HepG2 (cell line): ENCODE results near the gene C19orf73. TPM values are rescaled to one million over a fixed set of nuclear protein-coding genes. Genes with fewer than 3 reads are reported as not detected.

Experiments
- DNMT1 ChIP-seq: sonication (generic); formaldehyde crosslinking; IDR thresholded peaks from 2 replicates; pipeline ENCODE4 v1.5.1; 2020; ENCODE audit warnings: mild to moderate bottlenecking, missing genetic modification reagents
- DNMT3B ChIP-seq: conservative IDR thresholded peaks from 2 replicates; pipeline ENCODE4 v1.6.1; 2016; ENCODE audit warnings: missing biosample characterization, control low read depth
- GTF2F1 ChIP-seq: fragments of 150-350 bp; IDR thresholded peaks from 2 replicates; pipeline ENCODE4 v1.6.1; 2014; ENCODE audit warnings: low read length
- HDAC1 ChIP-seq: sonication (generic); formaldehyde crosslinking; IDR thresholded peaks from 2 replicates; pipeline ENCODE4 v1.5.1; 2020; ENCODE audit warnings: mild to moderate bottlenecking, missing genetic modification reagents
- HNF1B ChIP-seq: sonication (generic); formaldehyde crosslinking; IDR thresholded peaks from 2 replicates; pipeline ENCODE4 v1.5.1; 2020; ENCODE audit warnings: mild to moderate bottlenecking, moderate library complexity, missing genetic modification reagents
- ISL2 ChIP-seq: sonication (generic); formaldehyde crosslinking; IDR thresholded peaks from 2 replicates; pipeline ENCODE4 v1.5.0; 2020; ENCODE audit warnings: missing genetic modification reagents
- PAWR ChIP-seq: sonication (generic); formaldehyde crosslinking; IDR thresholded peaks from 2 replicates; pipeline ENCODE4 v1.4.0; 2020; ENCODE audit warnings: missing genetic modification reagents, mild to moderate bottlenecking, borderline replicate concordance
- PRPF4 ChIP-seq: fragments of 200-400 bp; formaldehyde crosslinking; IDR thresholded peaks from 2 replicates; pipeline ENCODE4 v1.6.1; 2016; ENCODE audit warnings: low read length, low read depth; ENCODE audit not compliant: poor library complexity, severe bottlenecking
- RERE ChIP-seq: IDR thresholded peaks from 2 replicates; pipeline ENCODE4 v1.6.1; 2016; ENCODE audit warnings: low read depth, missing genetic modification reagents, missing compliant biosample characterization
- SETDB1 ChIP-seq: sonication (generic); formaldehyde crosslinking; IDR thresholded peaks from 2 replicates; pipeline ENCODE4 v1.5.1; 2020; ENCODE audit warnings: missing genetic modification reagents, mild to moderate bottlenecking, borderline replicate concordance
- SMARCC2 ChIP-seq: fragments of 450-650 bp; IDR thresholded peaks from 2 replicates; pipeline ENCODE4 v1.6.1; 2017; ENCODE audit warnings: antibody characterized with exemption, mild to moderate bottlenecking
- TCF12 ChIP-seq, 2 experiments: fragments of 450-650 bp in 1 of 2; sonication (generic) in 1 of 2; formaldehyde crosslinking in 1 of 2; IDR thresholded peaks; 2 replicates each; pipeline versions ENCODE4 v1.6.1 to v1.8.0; 2017 to 2022; ENCODE audit warnings: antibody characterized with exemption in 1 of 2, mild to moderate bottlenecking in 1 of 2, missing genetic modification reagents in 1 of 2, moderate library complexity in 1 of 2
- ZGPAT ChIP-seq: IDR thresholded peaks from 2 replicates; pipeline ENCODE4 v1.6.1; 2016; ENCODE audit warnings: mild to moderate bottlenecking
- ZNF34 ChIP-seq: sonication (generic); formaldehyde crosslinking; IDR thresholded peaks from 2 replicates; pipeline ENCODE4 v1.4.0; 2020; ENCODE audit warnings: mild to moderate bottlenecking, missing genetic modification reagents, borderline replicate concordance
- ZNF484 ChIP-seq: sonication (generic); formaldehyde crosslinking; IDR thresholded peaks from 2 replicates; pipeline ENCODE4 v1.5.1; 2020; ENCODE audit warnings: mild to moderate bottlenecking, low read depth, missing genetic modification reagents, borderline replicate concordance
- ZNF510 ChIP-seq: sonication (generic); formaldehyde crosslinking; IDR thresholded peaks from 2 replicates; pipeline ENCODE4 v1.4.0; 2020; ENCODE audit warnings: low read depth, mild to moderate bottlenecking, missing genetic modification reagents
- ZNF512 ChIP-seq: sonication (generic); formaldehyde crosslinking; IDR thresholded peaks from 2 replicates; pipeline ENCODE4 v1.4.0; 2020; ENCODE audit warnings: mild to moderate bottlenecking, missing genetic modification reagents
- ZNF616 ChIP-seq: sonication (generic); formaldehyde crosslinking; IDR thresholded peaks from 2 replicates; pipeline ENCODE4 v1.5.0; 2020; ENCODE audit warnings: low read depth, mild to moderate bottlenecking, missing genetic modification reagents
- ZNF678 ChIP-seq: sonication (generic); formaldehyde crosslinking; IDR thresholded peaks from 2 replicates; pipeline ENCODE4 v1.4.0; 2020; ENCODE audit warnings: mild to moderate bottlenecking, missing genetic modification reagents
- polyA plus RNA-seq, 8 experiments: library from polyadenylated mRNA; depleted of rRNA in 3 of 8; stranded (reverse) in 7 of 8; unstranded in 1 of 8; fragments of >200 nt; fragmentation: Illumina TruSeq in 4 of 8; extraction: Trizol in 4 of 8; gene quantifications; 2 replicates each; pipeline versions ENCODE4 v1.2.1 to v1.2.3, GENCODE V29; 2011 to 2016; ENCODE audit warnings: low read depth in 4 of 8, missing spikeins in 1 of 8, mixed read lengths in 1 of 8; ENCODE audit not compliant: insufficient read depth in 1 of 8
- total RNA-seq, 5 experiments: library from RNA; depleted of rRNA; stranded (reverse); fragments of >200 nt; fragmentation: Illumina TruSeq; extraction: Trizol; gene quantifications; 2 replicates each; pipeline ENCODE4 v1.2.3, GENCODE V29; 2016; ENCODE audit warnings: low read depth in 1 of 5

C19orf73 gene
- total and polyA plus RNA-seq, 2 of the 13 experiments (the other 11 are each of a cell fraction or from before 2014, with no cell fraction given) = 1.4 to 1.5 TPM

- TF ChIP-seq RERE (CRISPR knock-in tag) (no peak), HDAC1 (CRISPR knock-in tag) (no peak; the same call in 1 of the 2 replicates), ZNF484 (CRISPR knock-in tag) (no peak), ZNF616 (CRISPR knock-in tag) (peak; percentile 52; the same call in 1 of the 2 replicates), PAWR (CRISPR knock-in tag) (no peak), ZNF512 (CRISPR knock-in tag) (no peak), PRPF4 (no peak), ZNF678 (no peak), HNF1B (CRISPR knock-in tag) (peak; percentile 86), DNMT3B (CRISPR knock-in tag) (no peak), DNMT1 (CRISPR knock-in tag) (no peak), TCF12 (IDR thresholded peaks at IDR 0.05) (no peak), TCF12 (CRISPR knock-in tag; IDR thresholded peaks at IDR 0.05) (no peak), ZNF34 (CRISPR knock-in tag) (no peak), ZGPAT (CRISPR knock-in tag) (no peak; the same call in 1 of the 2 replicates), GTF2F1 (no peak), ZNF510 (CRISPR knock-in tag) (no peak), SETDB1 (CRISPR knock-in tag) (no peak), ISL2 (CRISPR knock-in tag) (no peak), SMARCC2 (no peak)
These were observed 4.9 kb downstream of the C19orf73 start, which contains the start of gene LIN7B (continued) for GRCh38 chr19:49113762-49114629.
